Ovary (tissue), 9 donors: ENCODE data around the gene PAIP2B. TPM values are rescaled to one million over a fixed set of nuclear protein-coding genes. Genes with fewer than 3 reads are reported as not detected.

Experiments
- DNase-seq, 5 donors: peaks; one replicate each; pipeline ENCODE4 v3.0.0-alpha.2; 2019 to 2020
- H3K27ac ChIP-seq, 2 donors: fragments of 200-600 bp; one replicate each; pipeline versions ENCODE4 v1.5.1 to v1.8.0; 2019 to 2022
- H3K27me3 ChIP-seq: fragments of 200-600 bp; one replicate; pipeline ENCODE4 v1.8.0; 2022
- H3K36me3 ChIP-seq: fragments of 200-600 bp; sonication (generic); one replicate; pipeline ENCODE4 v1.5.1; 2019
- H3K4me1 ChIP-seq: one replicate; pipeline ENCODE4 v1.8.1; 2013; ENCODE audit warnings: mild to moderate bottlenecking, moderate library complexity; ENCODE audit not compliant: insufficient read depth
- H3K4me3 ChIP-seq: fragments of 200-600 bp; sonication (generic); one replicate; pipeline ENCODE4 v1.5.1; 2017
- H3K9me3 ChIP-seq, 2 donors: fragments of 200-600 bp in 1 of 2; sonication (generic) in 1 of 2; one replicate each; pipeline versions ENCODE4 v1.5.1 to v1.8.1; 2013 to 2019; ENCODE audit warnings: mild to moderate bottlenecking in 1 of 2, moderate library complexity in 1 of 2
- CTCF ChIP-seq, 3 donors: fragments of 450-650 bp in 2 of 3; fragments of 200-600 bp in 1 of 3; IDR thresholded peaks; one replicate each; pipeline versions ENCODE4 v1.5.1 to v1.8.0; 2016 to 2022; ENCODE audit warnings: antibody characterized with exemption in 3 of 3, mild to moderate bottlenecking in 1 of 3
- EP300 ChIP-seq: sonication (generic); formaldehyde crosslinking; IDR thresholded peaks from one replicate; pipeline ENCODE4 v1.6.1; 2017; ENCODE audit warnings: antibody characterized with exemption
- POLR2A ChIP-seq: fragments of 450-650 bp; IDR thresholded peaks from one replicate; pipeline ENCODE4 v1.6.1; 2017; ENCODE audit warnings: antibody characterized with exemption, mild to moderate bottlenecking, moderate library complexity
- WGBS, 3 donors: extraction: QIAGEN DNeasy Blood & Tissue Kit in 1 of 3; methylation state at CpG; one replicate each; pipeline versions ENCODE4 v1.1.5 to v1.1.7; 2013 to 2017; 5-methylcytosine and 5-hydroxymethylcytosine counted together
- intact Hi-C, 4 donors: fragments of 100-400 bp; cut with DNase I; formaldehyde crosslinking; loops; one replicate each; pipeline versions ENCODE4 v1.11.0 to v1.15.1; 2022 to 2023
- polyA plus RNA-seq, 2 donors: library from polyadenylated mRNA; stranded (reverse); fragments of 200-250 nt in 1 of 2; fragments of 350-450 nt in 1 of 2; fragmentation: Illumina TruSeq in 1 of 2; extraction: RNeasy Lipid Tissue Mini Kit (QIAGEN cat#74804) in 1 of 2; gene quantifications; one replicate each; pipeline ENCODE4 v1.2.3, GENCODE V29; 2013 to 2014
- small RNA-seq: library from RNA; depleted of rRNA; stranded (forward); fragments of <200 nt; gene quantifications from one replicate; pipeline ENCODE3, GENCODE V24; 2016
- total RNA-seq, 7 donors: library from RNA; depleted of rRNA in 2 of 7; stranded (reverse); fragments of >200 nt in 2 of 7; fragmentation: NEBNext Ultra II Directional in 3 of 7; extraction: Animal tissue kit (Norgen Biotek cat#: 25700) in 3 of 7; gene quantifications; one replicate each; pipeline versions ENCODE4 v1.1.0 to v1.2.4, GENCODE V29; 2016 to 2023
- donor health status: DM: no; HTN: no; CAD: no; lungs with moderate emphysema.
- donor health status: DM: no; HTN: no; CAD: no.
- donor health status: Bipolar disorder and iron deficiency.
- donor health status: DM: yes; HTN: yes; CAD: no.
- donor health status: DM: no; HTN: no; CAD: no.
- donor health status: DM: yes; HTN: yes; CAD: no.

The PAIP2B gene
- total and polyA plus RNA-seq, 9 donors = 8.9 to 20.7 (median 13.6) TPM

GRCh38 chr2:71136174-71136573, 90.7 kb downstream of the PAIP2B start:
- TF ChIP-seq EP300 = no peak
- no peak for TF ChIP-seq CTCF (IDR thresholded peaks at IDR 0.05)
- TF ChIP-seq POLR2A = no peak
- no peak overlapping the region for H3K4me3 ChIP-seq
- intact Hi-C loops = loop anchor here in 1 of 4 donors (10.0 kb wide), 1 partner anchor 141 kb away; the partner anchor contains the start of gene TEX261
- H3K36me3 ChIP-seq = no peaks in the 10 kb centered on the region
- no peak overlapping the region for H3K27ac ChIP-seq
- no peaks in the 10 kb centered on the region for H3K27me3 ChIP-seq
- DNase-seq = no peak
- WGBS, 3 donors = 56 to 66% (median 59%) methylated on average over 3 of the region's 3 CpGs
- peaks cover 6% of the 10 kb centered on the region for H3K4me1 ChIP-seq
- no peaks in the 10 kb centered on the region for H3K9me3 ChIP-seq

GRCh38 chr2:71133603-71134002, 93.3 kb downstream of the PAIP2B start:
- intact Hi-C loops = loop anchor here in 1 of 4 donors (10.0 kb wide), 1 partner anchor 139 kb away; the partner anchor contains the start of gene TEX261
- Histone ChIP-seq H3K27ac (no peak overlapping the region), H3K4me1 (peaks cover 7% of the 10 kb centered on the region), H3K4me3 (no peak overlapping the region), H3K27me3 (no peaks in the 10 kb centered on the region), H3K9me3 (no peaks in the 10 kb centered on the region), H3K36me3 (no peaks in the 10 kb centered on the region)
- TF ChIP-seq POLR2A (no peak), CTCF (IDR thresholded peaks at IDR 0.05) (no peak), EP300 (no peak)
- no peak for DNase-seq

Small RNA genes lying within 50 kb of the gene (small RNA-seq; reads per million reads assigned to genes)
- not detected for gene AC007881.1

Other genes starting within 250 kb of the PAIP2B start
- 1 to 10 TPM; 2.0 to 8.3 (median 4.5) TPM for gene ANKRD53, start 248.5 kb downstream of the PAIP2B start, total RNA-seq
- 1 to 10 TPM; 2.2 to 3.3 TPM for gene ANKRD53, start 248.5 kb downstream of the PAIP2B start, polyA plus RNA-seq
- 10 to 100 TPM; 21.6 to 62.9 (median 57.3) TPM for gene TEX261, start 232.2 kb downstream of the PAIP2B start, total RNA-seq
- 100 to 1,000 TPM in 1 of 2 donors, 10 to 100 TPM in 1; 44.4 to 132 TPM for gene TEX261, start 232.2 kb downstream of the PAIP2B start, polyA plus RNA-seq
- gene NAGK, start 158.5 kb downstream of the PAIP2B start, total RNA-seq = 10 to 100 TPM; 58.9 to 94.6 (median 81.1) TPM
- 10 to 100 TPM; 57.7 to 78.5 TPM for gene NAGK, start 158.5 kb downstream of the PAIP2B start, polyA plus RNA-seq
- gene MCEE, start 96.9 kb downstream of the PAIP2B start, total RNA-seq = 10 to 100 TPM; 10.7 to 22.0 (median 17.3) TPM
- 10 to 100 TPM; 17.6 to 22.3 TPM for gene MCEE, start 96.9 kb downstream of the PAIP2B start, polyA plus RNA-seq
- gene MPHOSPH10, start 96.5 kb downstream of the PAIP2B start, total RNA-seq = 10 to 100 TPM; 19.9 to 38.8 (median 28.9) TPM
- 10 to 100 TPM; 22.9 to 30.8 TPM for gene MPHOSPH10, start 96.5 kb downstream of the PAIP2B start, polyA plus RNA-seq
- 100 to 1,000 TPM; 122 to 160 (median 140) TPM for gene ZNF638, start 104.7 kb upstream of the PAIP2B start, total RNA-seq
- gene ZNF638, start 104.7 kb upstream of the PAIP2B start, polyA plus RNA-seq = 10 to 100 TPM; 76.9 to 87.9 TPM
- 10 to 100 TPM in 1 of 7 donors, 1 to 10 TPM in 6; 2.3 to 16.5 (median 4.4) TPM for gene DYSF, start 226.5 kb upstream of the PAIP2B start, total RNA-seq
- gene DYSF, start 226.5 kb upstream of the PAIP2B start, polyA plus RNA-seq = 10 to 100 TPM in 1 of 2 donors, 1 to 10 TPM in 1; 8.6 to 12.3 TPM